ENCODE results near the gene CGRRF1.

DNA sequence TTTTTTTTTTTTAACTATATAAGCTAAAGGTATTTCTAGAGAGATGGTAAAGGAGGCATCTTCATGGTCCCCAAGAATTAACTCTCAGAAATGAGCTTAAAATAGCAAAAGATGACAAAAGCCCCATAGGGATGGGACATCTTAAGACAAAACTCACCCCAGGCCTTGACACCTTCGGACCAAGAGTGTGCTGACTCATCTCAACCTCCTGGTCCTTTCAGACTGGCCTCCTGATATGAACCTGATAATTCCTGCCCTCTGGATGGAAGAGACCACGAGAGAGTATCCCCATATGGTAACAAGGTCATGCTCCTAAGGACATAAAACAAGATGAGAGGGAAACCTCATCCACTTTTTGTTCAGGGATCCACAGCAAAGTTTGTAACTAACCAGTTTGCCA lies 12.5 kb upstream of the CGRRF1 start:
- TF ChIP-seq, protein P1, sequence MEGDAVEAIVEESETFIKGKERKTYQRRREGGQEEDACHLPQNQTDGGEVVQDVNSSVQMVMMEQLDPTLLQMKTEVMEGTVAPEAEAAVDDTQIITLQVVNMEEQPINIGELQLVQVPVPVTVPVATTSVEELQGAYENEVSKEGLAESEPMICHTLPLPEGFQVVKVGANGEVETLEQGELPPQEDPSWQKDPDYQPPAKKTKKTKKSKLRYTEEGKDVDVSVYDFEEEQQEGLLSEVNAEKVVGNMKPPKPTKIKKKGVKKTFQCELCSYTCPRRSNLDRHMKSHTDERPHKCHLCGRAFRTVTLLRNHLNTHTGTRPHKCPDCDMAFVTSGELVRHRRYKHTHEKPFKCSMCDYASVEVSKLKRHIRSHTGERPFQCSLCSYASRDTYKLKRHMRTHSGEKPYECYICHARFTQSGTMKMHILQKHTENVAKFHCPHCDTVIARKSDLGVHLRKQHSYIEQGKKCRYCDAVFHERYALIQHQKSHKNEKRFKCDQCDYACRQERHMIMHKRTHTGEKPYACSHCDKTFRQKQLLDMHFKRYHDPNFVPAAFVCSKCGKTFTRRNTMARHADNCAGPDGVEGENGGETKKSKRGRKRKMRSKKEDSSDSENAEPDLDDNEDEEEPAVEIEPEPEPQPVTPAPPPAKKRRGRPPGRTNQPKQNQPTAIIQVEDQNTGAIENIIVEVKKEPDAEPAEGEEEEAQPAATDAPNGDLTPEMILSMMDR (conservative IDR thresholded peaks at IDR 0.05; ENCODE audit: low read length) = no peak
- TF ChIP-seq EZH2phosphoT487 (IDR thresholded peaks at IDR 0.05; ENCODE audit: borderline replicate concordance) = no peak

Measured in Loucy (cell line).